Loucy (cell line): ENCODE data around the gene ARL16.

ENCODE experiments used
- CTCF ChIP-seq: fragments of 200-600 bp; sonication (generic); conservative IDR thresholded peaks from 2 replicates; pipeline ENCODE4 v1.5.1; 2014; ENCODE audit warnings: mild to moderate bottlenecking, antibody characterized with exemption, low read length
- EZH2phosphoT487 ChIP-seq: fragments of 200-600 bp; IDR thresholded peaks from 2 replicates; pipeline ENCODE4 v1.6.1; 2018; ENCODE audit warnings: antibody characterized with exemption, mild to moderate bottlenecking, moderate library complexity, borderline replicate concordance

GRCh38 chr17:81716674-81716996, 33.0 kb upstream of the ARL16 start:
- no peak for TF ChIP-seq CTCF
- no peak for TF ChIP-seq EZH2phosphoT487
